Activated CD4-positive, CD25-positive, alpha-beta regulatory T cell treated with anti-CD3 and anti-CD28 coated beads, Interleukin-2, amount 50 U/mL, for 24 hours (primary cell): Measurements from ENCODE around the gene TUSC2.
"Not testable (repeated sequence)": the region's sequence is repeated elsewhere in the genome, so short reads cannot be mapped to it uniquely, and the experiment has no call there.

Source experiments
- ATAC-seq, 2 donors: fragments of 150-1000 bp; cut with Tn5 transposase; one replicate each; pipeline ENCODE4 v1.10.0; 2021; ENCODE audit warnings: mild to moderate bottlenecking in 1 of 2, moderate library complexity in 1 of 2

Gene TUSC2

DNA sequence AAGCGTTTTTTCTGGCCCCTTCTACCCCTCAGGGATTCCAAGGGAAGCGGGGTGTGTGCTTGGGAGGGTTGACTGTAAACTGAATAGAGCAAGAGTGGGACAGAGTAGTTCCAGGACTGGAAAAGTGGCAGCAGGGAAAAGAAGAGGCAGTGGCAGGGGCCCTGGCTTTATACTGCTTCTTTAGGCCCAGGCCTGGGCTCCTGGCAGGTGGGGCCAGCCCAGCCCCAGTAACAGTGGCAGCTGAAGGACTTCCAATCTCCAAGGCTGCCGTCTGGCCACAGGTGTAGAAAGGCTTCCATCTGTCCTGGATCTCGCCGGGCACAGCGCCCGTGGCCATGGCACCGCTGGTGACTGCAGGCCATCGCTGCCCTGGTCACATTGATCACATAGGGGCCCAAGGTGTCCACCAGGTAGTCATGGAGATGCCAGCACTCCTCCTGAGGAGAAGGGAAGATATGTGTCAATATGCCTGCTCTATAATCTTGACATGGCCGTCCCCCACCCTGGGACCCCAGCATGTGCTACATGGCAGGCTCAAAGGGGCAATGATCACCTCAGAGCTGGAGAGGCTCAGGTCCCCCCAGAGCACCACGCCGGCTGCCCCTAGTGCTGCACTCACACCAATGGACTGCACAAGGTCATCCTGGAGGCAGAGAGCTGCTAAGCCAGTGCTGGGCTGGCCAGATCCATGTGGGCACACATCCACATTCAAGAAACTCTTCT is 34.8 kb downstream of the TUSC2 start:
- ATAC-seq = no peak

DNA sequence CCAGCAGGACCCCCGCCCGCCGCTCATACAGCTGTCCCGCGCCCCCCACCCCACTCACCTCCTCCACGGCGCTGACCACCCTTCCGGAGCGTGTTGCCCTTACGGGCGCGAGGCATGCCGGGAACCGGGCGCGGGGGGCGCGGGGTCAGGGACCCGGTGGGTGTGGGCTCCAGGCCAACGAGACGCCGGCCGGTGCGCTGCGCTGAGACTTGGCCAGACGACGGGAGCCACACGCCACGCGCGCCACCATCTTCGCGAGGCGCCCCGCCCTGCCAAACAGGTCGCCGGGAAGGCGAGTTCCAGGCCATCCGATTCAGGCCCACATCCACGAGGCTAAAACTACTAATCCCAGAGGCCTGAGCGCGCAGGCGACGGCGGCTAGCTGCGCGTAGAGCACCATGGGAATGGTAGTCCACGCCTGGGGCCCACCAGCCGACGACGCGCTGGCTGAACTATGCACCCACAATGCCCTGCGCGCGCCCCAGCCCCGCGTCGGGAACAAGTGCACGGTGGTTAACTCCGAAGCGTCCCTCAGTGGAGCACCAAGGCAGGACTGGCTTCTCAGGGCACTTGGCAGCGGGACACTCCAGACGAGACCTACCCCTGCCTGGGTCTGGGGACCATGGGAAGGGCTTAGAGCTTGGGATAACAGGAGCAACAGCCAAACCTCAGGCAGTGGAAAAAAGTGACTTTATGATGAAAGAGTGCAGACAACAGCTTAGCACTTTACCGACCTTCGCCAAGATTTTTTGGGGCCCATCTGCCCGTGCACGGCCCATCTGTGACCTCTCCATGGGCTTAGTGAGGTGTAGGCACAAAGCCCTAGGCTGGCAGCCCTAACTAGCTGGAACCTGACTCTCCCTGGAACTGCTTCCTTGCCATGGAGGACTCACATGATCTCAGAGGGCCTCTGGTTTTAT is 35.6 kb downstream of the TUSC2 start, which contains the start of gene IFRD2:
IFRD2 (minus strand) TSS at position 271 of the 920 bp plus-strand sequence; CDS start at position 116, 155 bp downstream.
- ATAC-seq = peak; percentile 97 to 99

DNA sequence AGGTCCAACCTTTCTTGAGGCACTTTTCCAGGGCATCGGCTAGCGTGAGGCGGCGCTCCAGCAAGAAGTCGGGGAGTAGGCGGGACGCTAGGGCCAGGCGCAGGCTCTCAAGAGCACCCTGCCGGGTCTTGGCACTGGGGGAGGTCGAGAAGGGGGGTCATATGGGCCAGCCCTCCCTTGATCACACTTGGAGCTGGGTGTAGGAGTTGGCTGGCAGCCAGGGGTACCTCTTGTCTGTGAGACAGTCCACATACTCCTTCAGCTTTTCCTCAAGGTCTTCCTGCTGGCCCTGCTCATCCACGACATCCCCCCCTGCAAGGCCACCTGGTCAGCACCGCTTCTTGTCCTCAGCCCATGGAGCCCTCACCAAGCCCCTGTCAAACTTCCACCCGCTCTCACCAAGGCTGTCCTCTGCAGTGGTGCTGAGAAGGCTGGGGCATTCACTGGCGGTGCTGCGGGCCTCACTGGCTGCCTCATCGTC is 37.8 kb downstream of the TUSC2 start:
- no peak for ATAC-seq

DNA sequence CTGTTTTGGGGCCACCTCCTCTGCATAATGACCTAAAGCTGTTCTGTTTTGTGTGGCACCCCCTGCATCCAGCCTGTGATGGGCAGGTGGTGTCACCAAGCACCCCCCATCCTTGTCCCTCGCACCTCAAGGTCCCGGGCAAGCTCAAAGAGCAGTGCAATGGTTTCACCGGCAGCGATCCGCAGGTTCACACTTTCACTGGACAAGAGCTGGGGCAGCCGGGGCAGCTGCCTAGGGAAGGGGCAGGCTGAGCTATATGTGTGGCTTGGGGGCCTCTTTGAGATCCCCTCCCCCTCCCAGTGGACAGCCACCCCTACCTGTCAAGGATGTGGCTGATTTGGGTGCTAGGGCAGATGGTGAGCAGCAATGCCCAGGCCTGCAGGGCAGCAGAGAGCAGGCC is 38.9 kb downstream of the TUSC2 start:
- no peak for ATAC-seq

DNA sequence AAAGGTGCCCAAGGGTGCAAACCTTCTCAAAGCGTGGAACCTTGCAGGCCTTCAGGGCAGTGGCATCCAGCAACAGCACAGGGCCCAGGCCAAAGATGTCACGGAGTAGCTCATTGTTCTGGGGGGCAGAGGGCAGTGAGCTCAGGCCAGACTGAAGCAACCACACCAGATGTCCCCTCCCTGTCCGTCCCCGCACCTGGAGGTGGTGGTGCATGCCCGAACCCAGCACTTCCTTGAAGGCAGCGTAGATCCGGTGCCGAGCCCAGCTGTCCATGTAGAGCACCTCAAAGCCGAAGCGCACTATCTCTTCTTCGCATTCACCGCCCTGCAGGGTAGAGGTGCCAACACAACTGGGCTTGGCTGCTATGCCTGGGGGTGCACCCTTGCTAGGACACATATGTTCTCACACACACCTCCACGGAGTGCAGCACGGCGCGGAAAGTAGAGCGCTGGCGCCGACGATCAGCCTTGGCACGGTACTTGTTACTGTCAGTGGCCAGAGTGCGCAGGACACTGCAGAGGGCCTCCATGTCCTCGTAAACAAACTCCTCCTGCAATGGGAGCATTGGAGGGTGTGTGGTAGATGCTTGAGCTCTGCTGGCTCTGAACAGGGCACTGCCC is 39.5 kb downstream of the TUSC2 start:
- ATAC-seq = no peak

DNA sequence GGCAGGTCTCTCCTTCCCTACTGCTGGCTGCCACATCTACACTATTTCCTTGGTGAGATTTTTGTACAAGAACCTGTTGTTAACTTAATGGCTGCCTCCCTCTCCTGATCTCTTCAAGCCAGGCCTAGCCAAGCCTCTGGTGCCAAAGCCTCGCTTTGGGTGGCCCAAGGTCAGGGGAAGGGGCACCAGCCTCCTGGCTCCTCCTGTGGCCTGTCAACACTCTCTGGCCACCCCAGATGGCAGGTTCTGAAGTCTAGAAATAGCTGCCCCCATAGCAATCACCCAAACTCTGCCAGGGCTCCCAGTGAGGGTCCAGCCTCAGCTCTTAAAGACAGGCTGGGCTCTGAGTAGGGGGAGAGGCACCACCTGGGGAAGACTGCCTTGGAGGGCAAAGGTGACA is 40.8 kb downstream of the TUSC2 start:
- ATAC-seq = no peak

DNA sequence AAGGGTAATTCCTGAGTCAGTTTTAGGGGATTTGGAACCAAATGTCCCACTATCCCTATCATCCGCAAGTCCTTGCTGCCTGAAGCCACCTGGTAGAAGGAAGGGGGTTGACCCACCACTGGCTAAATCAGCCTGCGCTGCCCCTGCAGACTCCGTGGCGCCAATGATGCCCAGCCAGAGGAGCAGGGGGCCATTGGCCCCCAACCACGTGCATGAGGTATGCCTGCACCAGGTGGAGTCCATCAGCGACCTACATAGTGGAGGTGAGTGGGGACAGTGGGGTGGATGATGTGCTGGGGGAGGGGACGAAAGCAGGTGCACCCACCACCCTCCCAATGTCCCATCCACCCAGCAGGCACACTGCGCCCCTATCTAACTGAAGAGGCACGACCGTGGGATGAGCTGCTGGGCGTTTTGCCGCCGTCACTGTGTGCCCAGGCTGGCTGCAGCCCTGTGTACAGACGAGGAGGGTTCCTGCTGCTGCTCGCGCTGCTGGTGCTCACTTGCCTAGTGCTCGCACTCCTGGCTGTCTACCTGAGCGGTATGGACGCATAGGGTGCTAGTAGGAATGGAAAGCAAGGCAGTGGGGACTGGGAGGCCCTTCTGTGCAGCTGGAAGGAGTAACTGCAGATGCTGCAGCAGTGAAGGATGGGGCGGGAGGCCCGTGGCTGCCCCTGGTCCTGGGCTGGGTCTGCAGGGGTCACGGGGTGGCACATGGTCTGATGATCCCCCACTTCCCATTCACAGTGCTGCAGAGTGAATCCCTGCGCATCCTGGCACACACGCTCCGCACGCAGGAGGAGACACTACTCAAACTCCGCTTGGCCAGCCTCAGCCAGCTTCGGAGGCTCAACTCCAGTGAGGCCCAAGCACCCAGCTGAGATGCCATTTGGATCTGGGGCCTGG is 41.4 kb downstream of the TUSC2 start:
- ATAC-seq = no peak

DNA sequence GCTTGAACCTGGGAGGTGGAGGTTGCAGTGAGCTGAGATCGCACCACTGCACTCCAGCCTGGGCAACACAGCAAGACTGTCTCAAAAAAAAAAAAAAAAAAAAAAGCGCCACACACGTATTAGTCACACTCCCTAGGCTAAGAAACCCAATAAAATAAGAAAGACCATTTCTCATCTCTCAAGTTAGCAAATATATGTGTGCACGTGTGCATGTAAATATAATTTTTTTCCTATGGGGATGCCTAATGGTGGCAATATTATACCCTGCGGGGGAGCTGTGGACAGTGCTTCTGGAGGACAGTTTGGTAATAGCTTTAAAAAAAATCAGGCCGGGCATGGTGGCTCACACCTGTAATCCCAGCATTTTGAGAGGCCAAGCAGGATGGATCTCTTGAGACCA is 43.9 kb downstream of the TUSC2 start:
- not testable (repeated sequence) for ATAC-seq

DNA sequence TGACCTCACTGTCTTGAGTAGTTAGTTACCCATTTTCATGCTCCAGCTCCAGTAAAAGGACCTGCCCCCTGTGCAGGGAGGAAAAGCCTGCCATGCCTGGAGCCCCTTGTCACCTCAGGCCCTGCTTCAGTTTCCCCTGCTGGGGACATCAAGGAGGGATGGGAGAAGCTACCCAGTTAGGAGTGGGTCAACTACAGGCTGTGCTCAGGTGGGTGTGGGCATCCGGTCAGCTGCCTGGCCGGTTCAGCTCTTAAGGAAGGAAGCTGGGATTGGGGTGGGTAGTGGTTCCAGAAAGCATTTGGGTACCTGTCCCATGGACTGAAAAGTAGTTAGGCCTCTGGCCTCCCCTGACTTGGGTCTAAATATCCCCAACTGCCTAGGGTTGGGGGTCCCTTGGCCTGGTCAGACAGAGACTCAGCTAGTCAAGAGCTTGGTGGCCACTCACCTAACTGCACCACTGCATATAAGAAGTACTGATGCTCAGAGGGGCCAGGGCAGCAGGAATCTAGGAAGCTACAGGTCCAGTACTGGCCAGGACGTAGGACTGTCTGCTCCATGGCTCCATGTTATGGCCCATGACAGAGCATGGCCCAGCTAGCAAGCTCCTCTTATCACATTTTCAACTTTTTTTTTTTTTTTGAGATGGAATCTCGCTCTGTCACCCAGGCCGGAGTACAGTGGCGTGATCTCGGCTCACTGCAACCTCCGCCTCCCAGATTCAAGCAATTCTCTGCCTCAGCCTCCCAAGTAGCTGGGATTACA is 48.6 kb downstream of the TUSC2 start:
- no peak for ATAC-seq

DNA sequence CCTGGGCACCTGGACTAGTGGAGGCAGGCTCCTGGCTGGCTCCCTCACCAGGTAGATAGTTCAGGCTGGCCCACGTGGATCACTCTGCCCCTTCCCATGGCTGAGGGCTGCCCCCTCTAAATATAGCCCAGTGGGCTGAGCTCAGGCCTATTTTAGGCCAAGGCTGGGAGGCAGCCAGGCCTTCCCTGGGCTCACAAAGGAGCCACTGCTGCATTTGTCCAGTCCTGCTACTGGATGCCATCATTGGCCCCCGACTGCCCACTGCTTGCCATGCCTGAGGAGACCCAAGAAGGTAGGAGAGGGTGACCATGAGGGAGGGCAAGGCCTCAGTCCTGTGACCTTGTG is 49.2 kb downstream of the TUSC2 start, which contains the start of gene LSMEM2:
LSMEM2 (plus strand) TSS at position 208 of the 345 bp plus-strand sequence; CDS start at position 235, 27 bp downstream.
- peak in 1 of 2 donors; percentile 7 for ATAC-seq

DNA sequence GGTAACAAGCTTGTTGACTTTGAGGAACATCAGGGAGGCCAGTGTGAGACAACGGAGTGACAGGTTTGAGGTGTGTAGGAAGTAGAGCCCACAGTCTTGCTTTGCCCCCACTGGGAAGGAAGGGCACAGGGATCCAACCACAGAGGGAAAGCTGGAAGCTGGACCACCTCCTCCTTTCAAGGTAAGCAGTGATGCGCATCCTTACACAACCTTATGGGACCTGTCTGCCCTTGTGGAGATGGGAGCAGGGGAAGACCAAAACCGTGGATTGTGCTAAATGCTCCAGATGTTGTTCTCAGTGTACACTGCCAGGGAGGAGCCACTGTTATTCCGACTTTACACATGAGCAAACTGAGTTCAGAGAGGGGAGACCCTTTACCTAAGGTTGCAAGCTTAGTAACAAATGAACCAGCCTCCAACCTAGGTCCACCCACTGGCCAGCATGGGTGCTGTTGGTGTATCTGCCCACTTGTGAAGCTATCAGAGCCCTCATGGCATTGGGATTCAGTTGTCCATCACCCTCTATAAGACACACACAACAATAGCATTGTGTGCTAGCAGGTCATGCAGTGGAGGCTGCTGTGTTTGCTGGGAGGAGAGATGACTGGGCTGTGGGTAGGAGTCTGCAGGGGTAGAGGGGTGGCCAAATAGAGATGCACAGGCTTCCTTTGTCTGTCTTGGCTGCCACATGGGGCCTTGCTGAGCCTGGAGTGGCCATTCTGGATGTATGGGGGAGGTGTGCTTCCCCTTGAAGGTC is 49.7 kb downstream of the TUSC2 start:
- peak in 1 of 2 donors; percentile 19 for ATAC-seq

DNA sequence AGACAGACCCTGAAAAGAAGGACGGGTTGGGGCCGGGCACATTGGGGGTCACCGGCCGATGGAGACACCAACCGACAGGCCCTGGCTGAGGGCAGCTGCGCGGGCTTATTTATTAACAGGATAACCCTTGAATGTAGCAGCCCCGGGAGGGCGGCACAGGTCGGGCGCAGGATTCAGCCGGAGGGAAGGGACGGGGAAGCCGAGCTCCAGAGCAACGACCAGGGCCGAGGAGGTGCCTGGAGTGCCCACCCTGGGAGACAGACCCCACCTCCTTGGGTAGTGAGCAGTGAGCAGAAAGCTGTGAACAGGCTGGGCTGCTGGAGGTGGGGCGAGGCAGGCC is 51.3 kb downstream of the TUSC2 start:
- no peak for ATAC-seq

DNA sequence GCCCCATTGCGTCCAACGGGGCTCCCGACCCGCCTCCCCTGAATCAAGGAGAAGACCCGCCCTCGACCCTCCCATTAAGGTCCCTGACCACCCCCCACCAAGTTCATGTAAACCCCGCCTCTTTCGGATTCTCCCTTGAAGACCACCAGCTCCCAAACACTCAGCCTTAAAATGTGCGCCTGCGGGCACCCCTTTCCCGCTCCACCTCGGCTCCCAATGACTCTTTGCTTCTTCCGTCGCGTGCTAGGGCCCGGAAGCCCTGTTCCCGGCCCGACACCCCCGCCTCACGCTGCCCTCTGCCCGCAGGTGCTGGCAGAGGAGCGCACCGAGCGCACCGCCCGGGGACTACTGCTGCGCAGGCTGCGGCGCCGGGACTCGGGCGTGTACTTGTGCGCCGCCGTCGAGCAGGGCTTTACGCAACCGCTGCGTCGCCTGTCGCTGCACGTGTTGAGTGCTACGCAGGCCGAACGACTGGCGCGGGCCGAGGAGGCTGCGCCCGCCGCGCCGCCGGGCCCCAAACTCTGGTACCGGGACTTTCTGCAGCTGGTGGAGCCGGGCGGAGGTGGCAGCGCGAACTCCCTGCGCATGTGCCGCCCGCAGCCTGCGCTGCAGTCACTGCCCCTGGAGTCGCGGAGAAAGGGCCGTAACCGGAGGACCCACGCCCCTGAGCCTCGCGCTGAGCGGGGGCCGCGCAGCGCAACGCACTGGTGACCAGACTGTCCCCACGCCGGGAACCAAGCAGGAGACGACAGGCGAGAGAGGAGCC is 51.8 kb downstream of the TUSC2 start:
- ATAC-seq = no peak

DNA sequence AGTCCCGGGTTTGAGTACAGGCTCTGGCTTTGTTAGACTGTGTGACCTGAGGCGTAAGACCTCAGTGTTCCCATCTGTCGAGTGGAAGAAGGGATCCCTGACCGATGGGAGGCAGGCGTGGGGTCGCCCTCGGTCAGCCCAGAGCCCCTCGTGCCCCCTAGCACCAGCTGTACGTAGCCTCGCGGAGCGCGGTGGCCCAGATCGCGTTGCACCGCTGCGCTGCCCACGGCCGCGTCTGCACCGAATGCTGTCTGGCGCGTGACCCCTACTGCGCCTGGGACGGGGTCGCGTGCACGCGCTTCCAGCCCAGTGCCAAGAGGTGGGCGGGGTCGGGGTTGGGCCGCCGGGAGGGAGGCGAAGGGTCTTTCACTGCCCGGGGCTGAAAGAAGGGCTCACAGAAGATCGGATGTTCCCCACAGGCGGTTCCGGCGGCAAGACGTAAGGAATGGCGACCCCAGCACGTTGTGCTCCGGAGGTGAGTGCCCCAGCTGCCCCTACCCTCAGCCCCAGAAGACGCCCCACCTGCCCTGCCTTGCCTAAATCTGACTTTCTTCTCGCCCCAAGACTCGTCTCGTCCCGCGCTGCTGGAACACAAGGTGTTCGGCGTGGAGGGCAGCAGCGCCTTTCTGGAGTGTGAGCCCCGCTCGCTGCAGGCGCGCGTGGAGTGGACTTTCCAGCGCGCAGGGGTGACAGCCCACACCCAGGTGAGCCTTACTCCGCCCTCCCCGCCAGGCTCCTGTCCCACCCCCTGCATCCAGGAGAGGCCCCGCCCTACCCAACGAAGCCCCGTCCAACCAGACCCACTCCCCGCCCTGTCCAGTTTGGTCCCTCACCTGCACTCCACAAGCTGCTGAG is 52.7 kb downstream of the TUSC2 start:
- ATAC-seq = no peak
